ENCODE data around the gene FXYD4.

GRCh38 chr10:43419997-43420368, 48.5 kb downstream of the FXYD4 start:
- no peak for TF ChIP-seq CTCF (conservative IDR thresholded peaks at IDR 0.05; ENCODE audit: low read length)
- TF ChIP-seq EZH2phosphoT487 (IDR thresholded peaks at IDR 0.05; ENCODE audit: borderline replicate concordance, low read depth, low read length) = no peak

Data from OCI-LY7 (cell line).